Stimulated activated memory B cell treated with anti-CD40 and anti-IgM and Interleukin-4, amounts not matched to agents 10 μg/mL and 1 μg/mL and 100 μg/mL, for 72 hours (primary cell): ENCODE data around the gene AFDN.

Experiments used
- ATAC-seq: fragments of 150-1000 bp; cut with Tn5 transposase; 2 replicates; pipeline ENCODE4 v1.10.0; 2021
- H3K27ac Mint-ChIP-seq: one replicate; pipeline ENCODE4 v1.8.0; 2022; ENCODE audit warnings: mild to moderate bottlenecking, mixed read lengths
- H3K27me3 Mint-ChIP-seq: one replicate; pipeline ENCODE4 v1.8.0; 2022; ENCODE audit warnings: mixed read lengths
- H3K36me3 Mint-ChIP-seq: one replicate; pipeline ENCODE4 v1.8.0; 2022; ENCODE audit warnings: mixed read lengths
- H3K4me1 Mint-ChIP-seq: one replicate; pipeline ENCODE4 v1.8.0; 2022; ENCODE audit warnings: mixed read lengths
- H3K4me3 Mint-ChIP-seq: one replicate; pipeline ENCODE4 v1.8.0; 2022; ENCODE audit warnings: mild to moderate bottlenecking, moderate library complexity, mixed read lengths
- H3K9me3 Mint-ChIP-seq: one replicate; pipeline ENCODE4 v1.8.0; 2022; ENCODE audit warnings: mixed read lengths

Gene AFDN

DNA sequence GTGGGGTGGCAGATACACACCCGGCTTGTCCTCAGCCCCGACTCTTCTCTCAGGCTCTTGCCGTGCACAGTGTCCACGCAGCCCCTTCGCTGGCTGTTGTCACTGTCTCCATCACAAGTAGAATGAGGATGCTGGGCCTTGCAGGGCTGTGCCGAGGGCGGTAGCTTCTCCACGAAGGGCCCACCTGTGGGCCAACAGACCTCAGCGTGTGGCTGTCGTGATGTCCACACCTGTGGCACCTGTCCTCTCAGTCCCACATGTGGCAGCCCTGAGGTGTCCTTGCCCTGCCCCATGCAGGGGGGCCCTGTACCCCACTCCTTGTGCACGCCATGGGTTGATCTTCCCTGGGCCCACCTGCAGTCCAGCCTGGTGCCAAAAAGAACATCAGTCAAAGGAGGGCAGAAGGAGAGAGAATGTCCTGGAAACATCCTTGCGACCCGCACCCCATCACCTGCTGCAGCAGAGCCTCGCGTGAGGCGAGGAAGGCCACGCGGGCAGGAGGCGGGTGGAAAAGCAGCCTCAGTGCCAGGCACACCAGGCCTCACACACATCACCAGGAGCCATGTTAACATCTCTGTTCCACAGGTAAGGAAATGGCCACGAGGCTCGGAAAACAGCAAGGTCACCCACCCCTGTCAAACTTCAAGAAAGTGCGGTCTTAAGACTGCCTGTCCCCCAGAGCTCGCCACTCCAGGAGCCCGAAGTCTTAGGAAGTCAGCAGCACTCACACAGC lies 22.3 kb upstream of the AFDN start:
- Mint-ChIP-seq H3K27ac (no peak overlapping the region), H3K4me1 (no peaks in the 10 kb centered on the region), H3K36me3 (no peaks in the 10 kb centered on the region), H3K27me3 (peaks cover 48% of the 10 kb centered on the region), H3K4me3 (no peak overlapping the region), H3K9me3 (no peaks in the 10 kb centered on the region)
- ATAC-seq = no peak

DNA sequence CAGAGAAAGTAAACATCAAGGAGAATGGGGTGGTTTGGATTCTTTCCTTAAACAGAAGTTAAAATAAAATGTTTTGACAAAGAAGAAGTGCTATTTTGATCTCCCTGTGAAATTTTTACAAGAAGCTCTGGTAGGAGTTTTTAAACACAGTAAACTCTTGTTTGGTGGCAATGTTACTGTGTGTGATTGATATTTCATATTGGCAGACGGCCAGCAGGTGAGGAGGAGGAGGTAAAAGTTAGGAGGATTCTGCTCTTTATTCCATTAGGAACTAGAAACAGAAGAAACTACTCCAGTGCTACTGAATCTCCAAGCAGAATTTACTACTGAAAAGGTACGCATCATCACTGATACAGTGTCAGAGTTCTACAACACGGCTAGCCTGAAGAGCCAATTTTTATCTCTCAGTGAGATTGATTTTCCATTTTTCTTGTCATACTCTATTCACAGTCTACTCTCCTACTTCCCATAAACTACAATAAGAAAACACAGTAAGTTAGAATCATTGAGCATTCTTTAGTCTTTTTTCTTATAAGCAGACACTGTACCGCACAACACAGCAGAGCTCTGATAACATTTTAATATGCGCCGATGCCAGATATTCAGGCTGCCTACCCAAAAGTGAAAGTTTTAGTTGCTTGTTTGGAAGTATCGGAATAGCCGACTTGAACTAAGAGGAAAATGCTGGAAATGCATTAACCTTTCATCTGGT lies 21.2 kb upstream of the AFDN start:
- Mint-ChIP-seq H3K4me3 (no peak overlapping the region), H3K27me3 (peaks cover 42% of the 10 kb centered on the region), H3K9me3 (no peaks in the 10 kb centered on the region)

DNA sequence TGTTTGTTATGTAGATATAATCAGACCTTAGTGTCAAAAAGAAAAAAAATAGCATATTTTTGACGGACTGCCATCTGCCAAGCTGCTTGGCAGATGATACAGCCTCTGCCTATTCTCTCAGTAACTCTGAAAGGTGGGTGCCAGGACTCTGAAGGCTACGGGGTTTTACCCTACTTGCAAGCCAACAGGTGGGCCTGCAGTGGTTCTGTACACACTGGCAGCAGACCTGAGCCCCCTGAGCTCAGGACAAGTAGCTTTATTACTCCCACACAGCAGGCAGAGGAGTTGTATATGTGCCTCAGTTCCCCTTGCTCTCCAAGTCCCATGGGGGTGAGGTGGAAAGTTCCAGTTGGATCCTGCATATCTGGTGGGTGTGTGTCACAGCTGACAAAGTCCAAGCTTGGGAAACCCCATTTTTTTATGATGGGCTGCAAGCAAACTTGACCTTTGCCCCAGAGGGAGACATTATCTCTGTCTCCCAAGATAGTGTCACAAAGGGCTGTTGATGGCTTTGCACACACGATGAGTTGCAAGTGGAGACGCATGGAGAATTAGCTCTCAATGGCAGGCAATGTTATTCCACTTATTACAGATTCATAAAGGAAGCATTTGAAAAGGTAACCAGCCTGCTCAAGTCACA lies 20.5 kb upstream of the AFDN start:
- no peaks in the 10 kb centered on the region for H3K36me3 Mint-ChIP-seq

More for the DNA sequence above, 21.2 kb upstream of the AFDN start:
- H3K27ac Mint-ChIP-seq = no peak overlapping the region
- ATAC-seq = no peak
- no peaks in the 10 kb centered on the region for H3K4me1 Mint-ChIP-seq
- H3K36me3 Mint-ChIP-seq = no peaks in the 10 kb centered on the region

DNA sequence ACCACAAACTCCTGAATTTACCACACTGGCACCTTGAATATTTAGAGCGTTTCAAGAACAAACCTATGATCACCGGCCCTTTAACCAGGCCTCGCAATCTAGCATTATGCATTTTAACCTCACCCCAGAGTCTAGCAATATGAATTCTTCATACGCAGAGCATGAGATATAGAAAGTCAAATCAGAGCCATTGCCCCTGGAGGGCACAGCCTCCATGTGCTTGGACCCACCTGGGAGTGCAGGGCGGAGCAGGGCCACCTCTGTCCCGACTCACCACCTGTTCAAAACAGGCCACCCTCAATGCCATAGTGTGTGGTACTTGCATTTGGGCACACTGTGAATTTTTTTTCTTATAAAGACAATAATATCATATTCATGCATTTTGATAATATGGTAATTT lies 19.5 kb upstream of the AFDN start:
- Mint-ChIP-seq H3K4me3 (no peak overlapping the region), H3K27ac (no peak overlapping the region)

More for the DNA sequence above, 20.5 kb upstream of the AFDN start:
- Mint-ChIP-seq H3K27ac (no peak overlapping the region), H3K27me3 (peaks cover 39% of the 10 kb centered on the region), H3K9me3 (no peaks in the 10 kb centered on the region), H3K4me1 (no peaks in the 10 kb centered on the region), H3K4me3 (no peak overlapping the region)
- no peak for ATAC-seq

DNA sequence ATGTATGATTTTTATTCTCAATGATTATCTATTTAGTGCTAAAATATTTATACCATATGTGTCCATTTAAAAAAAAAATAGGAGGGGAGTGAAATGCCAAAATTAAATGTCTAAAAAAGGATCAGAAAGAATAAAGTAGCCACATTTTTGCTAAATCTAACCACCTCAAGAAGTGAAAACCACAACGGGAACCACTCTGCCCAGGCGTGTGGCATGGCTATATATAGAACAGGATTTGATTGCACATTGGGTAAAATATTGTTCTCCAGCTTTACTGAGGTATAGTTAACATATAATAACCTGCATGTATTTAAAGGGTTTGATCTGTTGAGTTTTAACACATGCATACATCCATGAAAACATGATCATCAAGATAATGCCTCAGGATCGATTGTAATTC lies 19.0 kb upstream of the AFDN start:
- Mint-ChIP-seq H3K4me1 (no peaks in the 10 kb centered on the region), H3K9me3 (no peaks in the 10 kb centered on the region), H3K27me3 (peaks cover 24% of the 10 kb centered on the region), H3K27ac (no peak overlapping the region), H3K4me3 (no peak overlapping the region), H3K36me3 (no peaks in the 10 kb centered on the region)
- ATAC-seq = no peak

More for the DNA sequence above, 19.5 kb upstream of the AFDN start:
- no peaks in the 10 kb centered on the region for H3K9me3 Mint-ChIP-seq
- no peaks in the 10 kb centered on the region for H3K4me1 Mint-ChIP-seq
- peaks cover 29% of the 10 kb centered on the region for H3K27me3 Mint-ChIP-seq
- no peak for ATAC-seq
- no peaks in the 10 kb centered on the region for H3K36me3 Mint-ChIP-seq

DNA sequence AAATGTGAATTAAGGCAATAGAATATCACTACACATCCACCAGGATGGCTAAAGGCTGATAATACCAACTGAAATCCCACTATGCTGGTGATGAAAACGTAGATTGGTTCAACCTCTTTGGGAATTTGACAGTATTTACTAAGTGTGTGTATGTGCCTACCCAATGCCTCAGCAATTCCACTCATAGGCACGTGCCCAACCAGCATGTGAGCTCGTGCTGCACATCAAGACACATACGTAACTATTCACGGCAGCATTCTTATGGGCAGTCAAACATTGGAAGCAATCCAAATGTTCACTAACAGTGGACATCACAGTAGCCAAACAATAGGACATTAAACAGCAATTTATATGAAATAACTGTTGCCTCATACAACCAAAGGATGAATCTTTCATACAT lies 15.7 kb upstream of the AFDN start:
- Mint-ChIP-seq H3K4me3 (no peak overlapping the region), H3K4me1 (no peaks in the 10 kb centered on the region)
- ATAC-seq = no peak

DNA sequence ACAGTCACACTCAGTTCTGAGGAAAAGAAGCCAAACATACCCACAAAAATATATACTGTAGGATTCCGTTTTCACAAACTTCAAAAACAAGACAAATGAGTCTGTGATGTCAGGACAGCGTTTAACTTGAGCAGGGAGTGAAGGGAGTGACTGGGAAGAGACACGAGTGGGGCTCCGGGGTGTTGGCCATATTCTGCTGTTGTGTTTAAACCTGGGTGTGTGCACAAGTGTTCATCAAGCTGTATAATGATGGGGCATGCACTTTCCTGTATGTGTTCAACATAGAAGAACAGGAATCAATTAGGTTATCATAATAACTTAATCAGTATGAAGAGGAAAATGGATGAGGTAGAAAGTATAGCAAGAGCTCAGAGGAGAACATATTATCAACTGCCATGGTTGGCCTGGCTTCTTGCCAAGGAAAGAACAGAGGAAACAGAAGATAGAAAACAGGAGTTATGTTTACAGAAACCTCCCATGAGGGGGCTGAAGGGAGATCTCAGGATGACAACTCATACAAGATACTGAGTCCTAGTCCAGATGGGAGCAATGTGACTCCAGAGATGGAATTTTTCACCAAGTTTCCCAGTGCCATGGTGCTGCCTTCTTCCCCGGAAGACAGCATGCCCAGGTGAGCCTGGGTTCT lies 15.1 kb upstream of the AFDN start:
- Mint-ChIP-seq H3K4me1 (no peaks in the 10 kb centered on the region), H3K36me3 (no peaks in the 10 kb centered on the region), H3K27ac (no peak overlapping the region), H3K9me3 (no peaks in the 10 kb centered on the region), H3K27me3 (peaks cover 9% of the 10 kb centered on the region), H3K4me3 (no peak overlapping the region)
- no peak for ATAC-seq

More for the DNA sequence above, 15.7 kb upstream of the AFDN start:
- H3K9me3 Mint-ChIP-seq = no peaks in the 10 kb centered on the region
- no peak overlapping the region for H3K27ac Mint-ChIP-seq
- H3K36me3 Mint-ChIP-seq = no peaks in the 10 kb centered on the region
- H3K27me3 Mint-ChIP-seq = peaks cover 6% of the 10 kb centered on the region

DNA sequence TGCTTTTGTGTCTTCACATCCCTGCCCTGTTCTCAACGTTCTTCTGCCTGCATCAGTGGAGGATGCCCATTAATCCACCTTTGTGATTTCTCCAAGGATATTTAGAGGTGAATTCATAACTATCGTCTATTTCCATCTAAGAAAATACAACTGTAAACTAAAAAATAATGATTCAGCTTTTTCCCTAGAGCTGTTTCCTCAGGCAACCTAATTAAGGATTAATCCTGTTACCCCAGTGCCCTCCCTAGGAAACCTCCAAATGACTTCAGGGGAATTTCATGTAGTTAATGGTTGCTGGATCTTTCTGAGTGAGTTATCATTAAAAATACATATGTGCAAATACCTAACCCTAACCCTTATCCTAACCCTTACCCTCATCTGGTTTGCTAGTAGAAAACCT lies 14.6 kb upstream of the AFDN start:
- Mint-ChIP-seq H3K36me3 (no peaks in the 10 kb centered on the region), H3K27ac (no peak overlapping the region), H3K9me3 (no peaks in the 10 kb centered on the region), H3K4me3 (no peak overlapping the region), H3K27me3 (peaks cover 9% of the 10 kb centered on the region), H3K4me1 (no peaks in the 10 kb centered on the region)
- ATAC-seq = no peak

DNA sequence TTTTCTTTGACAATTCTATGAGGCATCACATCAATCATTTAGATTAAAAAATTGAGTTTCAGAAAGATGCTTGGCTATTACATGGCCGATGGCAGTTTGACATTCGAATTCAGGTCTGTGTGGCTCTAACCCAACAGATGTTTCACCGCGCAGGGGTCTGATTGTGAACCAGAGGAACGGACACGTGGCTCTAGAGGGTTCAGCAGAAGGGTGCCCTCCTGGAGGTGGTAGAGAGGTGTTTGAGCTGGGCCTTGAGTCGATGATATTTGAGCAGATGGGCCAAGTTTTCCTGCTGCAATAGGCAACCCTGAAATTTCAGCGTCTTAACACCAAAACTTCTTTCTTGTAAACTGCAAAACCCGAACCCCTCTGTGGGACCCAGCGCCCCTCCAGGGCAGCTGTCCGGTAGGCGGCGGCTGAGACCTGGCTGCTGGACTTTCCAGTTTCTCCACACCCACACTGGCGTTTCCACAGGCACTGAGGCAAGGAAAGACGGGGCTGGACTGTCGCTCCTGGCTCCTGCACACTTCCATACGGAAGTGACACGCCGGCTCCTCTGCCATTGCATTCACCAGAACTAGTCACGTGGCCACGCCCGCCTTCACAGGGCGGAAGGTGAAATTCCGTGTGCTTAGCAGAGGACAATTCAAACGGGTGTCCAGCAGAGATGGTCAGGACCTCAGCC lies 11.3 kb upstream of the AFDN start:
- Mint-ChIP-seq H3K9me3 (no peaks in the 10 kb centered on the region), H3K4me3 (peak overlapping the region; percentile 1), H3K4me1 (no peaks in the 10 kb centered on the region), H3K36me3 (no peaks in the 10 kb centered on the region), H3K27me3 (peaks cover 35% of the 10 kb centered on the region), H3K27ac (no peak overlapping the region)
- no peak for ATAC-seq

DNA sequence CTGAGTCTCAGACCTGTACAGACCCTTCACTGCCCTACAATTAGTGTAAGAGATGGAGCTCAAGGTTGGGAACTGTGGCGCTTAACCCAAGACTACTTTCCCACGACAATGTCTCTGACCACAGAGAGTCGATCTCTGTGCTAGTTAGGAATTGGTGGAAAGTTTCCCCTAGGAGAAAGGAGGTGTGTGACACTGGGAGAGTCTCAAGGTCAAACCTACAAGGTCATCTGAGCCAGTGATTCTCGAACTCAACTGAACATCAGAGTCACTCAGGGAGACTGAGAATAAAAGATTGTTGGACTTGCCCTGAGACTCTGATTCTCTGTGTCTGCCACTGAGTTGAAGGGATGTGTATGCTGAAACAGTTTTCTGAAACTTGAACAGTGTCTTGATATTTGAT lies 9.7 kb upstream of the AFDN start:
- Mint-ChIP-seq H3K27ac (no peak overlapping the region), H3K4me3 (no peak overlapping the region), H3K36me3 (no peaks in the 10 kb centered on the region), H3K4me1 (no peaks in the 10 kb centered on the region), H3K27me3 (peaks cover 35% of the 10 kb centered on the region), H3K9me3 (no peaks in the 10 kb centered on the region)
- no peak for ATAC-seq

DNA sequence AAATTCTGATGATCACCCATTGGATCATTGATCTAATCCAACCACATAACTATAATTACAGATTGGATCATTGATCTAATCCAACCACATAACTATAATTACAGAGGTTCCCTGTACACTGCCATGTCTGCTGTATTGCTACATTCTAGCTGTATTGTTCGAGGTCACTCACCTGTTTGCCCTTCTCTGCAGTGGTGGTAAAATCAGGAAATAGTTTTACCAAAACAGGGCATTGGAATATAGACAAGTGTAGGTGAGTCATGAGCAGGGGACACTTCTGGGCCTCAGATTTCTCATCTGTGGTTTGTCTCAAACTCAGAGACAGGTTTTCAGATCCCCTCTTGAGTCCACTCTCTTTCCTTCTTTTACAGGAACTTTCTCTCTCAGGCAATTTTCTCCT lies 9.0 kb upstream of the AFDN start:
- H3K36me3 Mint-ChIP-seq = no peaks in the 10 kb centered on the region
- ATAC-seq = no peak
- no peaks in the 10 kb centered on the region for H3K9me3 Mint-ChIP-seq
- H3K27me3 Mint-ChIP-seq = peaks cover 35% of the 10 kb centered on the region
- H3K4me1 Mint-ChIP-seq = no peaks in the 10 kb centered on the region
- no peak overlapping the region for H3K27ac Mint-ChIP-seq
- H3K4me3 Mint-ChIP-seq = no peak overlapping the region

DNA sequence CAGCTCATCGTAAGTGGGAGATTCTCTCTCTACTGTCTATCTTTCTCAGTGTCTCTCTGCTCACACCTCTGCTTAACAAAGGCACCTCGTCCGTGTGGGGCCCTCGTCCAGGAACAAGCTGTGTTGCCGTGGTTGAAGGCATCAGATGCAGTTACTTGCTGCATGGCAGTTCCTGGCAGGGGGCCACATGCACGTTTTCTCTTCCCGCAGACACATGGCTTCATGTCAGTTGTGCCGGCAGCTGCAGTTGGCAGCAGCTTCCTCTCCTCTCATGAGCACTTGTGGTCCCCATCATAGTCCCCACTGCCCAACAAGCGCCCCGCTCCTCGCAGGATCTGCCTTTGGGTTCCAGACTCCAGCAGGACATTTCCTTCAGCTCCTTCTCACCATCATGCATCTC lies 7.1 kb upstream of the AFDN start:
- H3K27me3 Mint-ChIP-seq = peaks cover 35% of the 10 kb centered on the region
- no peak overlapping the region for H3K27ac Mint-ChIP-seq
- no peaks in the 10 kb centered on the region for H3K9me3 Mint-ChIP-seq
- H3K4me1 Mint-ChIP-seq = no peaks in the 10 kb centered on the region
- ATAC-seq = no peak
- no peak overlapping the region for H3K4me3 Mint-ChIP-seq
- H3K36me3 Mint-ChIP-seq = no peaks in the 10 kb centered on the region

DNA sequence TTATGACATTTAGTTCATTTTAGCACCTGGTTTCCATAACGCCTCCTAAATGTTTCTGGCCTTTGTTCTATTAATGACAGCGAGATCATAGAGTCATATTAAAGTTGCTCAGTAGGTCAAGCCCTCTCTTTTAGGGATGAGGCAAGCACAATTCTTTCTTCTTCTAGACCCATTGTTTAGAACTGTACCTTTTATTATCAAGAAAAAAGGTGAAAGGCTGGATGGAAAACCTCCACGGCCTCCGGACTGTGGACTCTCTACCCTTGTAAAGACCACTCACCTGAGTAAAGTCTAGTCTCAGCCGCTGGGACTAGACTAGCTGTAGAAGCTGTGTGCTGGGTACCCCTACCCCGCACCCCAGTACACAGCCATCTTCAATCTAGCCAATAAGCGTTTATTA lies 6.0 kb upstream of the AFDN start:
- ATAC-seq = no peak
- no peaks in the 10 kb centered on the region for H3K36me3 Mint-ChIP-seq
- H3K4me1 Mint-ChIP-seq = peaks cover 5% of the 10 kb centered on the region
- H3K9me3 Mint-ChIP-seq = no peaks in the 10 kb centered on the region
- no peak overlapping the region for H3K27ac Mint-ChIP-seq
- no peak overlapping the region for H3K4me3 Mint-ChIP-seq
- H3K27me3 Mint-ChIP-seq = peaks cover 37% of the 10 kb centered on the region

DNA sequence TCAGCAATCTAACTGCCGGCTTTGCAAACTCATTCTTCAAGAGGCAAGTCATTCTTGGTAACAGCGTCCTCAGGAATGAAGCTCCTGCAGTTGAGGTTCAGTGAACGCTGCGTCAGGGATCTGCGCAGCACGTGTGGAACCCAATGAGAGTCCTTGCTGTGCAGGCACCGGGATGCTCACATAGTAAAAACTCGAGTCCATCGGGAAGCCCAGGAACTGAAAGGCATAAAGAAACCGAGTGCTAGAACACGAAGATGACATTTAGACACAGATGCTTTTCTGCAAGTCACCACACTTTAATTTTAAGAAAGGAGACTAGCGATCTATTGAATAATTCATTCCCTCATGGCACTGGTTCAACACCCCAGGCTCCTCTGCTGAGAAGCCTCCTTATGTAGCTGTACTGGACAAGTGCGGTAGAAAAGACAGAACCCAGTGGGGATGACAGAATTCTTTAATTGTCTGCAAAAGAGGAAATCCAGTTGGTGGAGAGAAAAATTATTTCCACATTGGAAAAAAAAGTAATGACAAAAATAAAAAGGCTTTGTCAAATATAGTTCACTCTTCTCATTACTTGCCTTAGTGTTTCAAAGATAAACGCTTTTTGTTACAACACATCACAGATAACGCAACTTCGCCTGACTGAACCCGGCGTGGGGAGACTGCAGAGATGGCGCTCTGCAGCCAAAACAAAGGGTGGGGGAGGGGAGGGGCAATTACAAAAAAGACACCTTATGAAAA lies 1.9 kb upstream of the AFDN start:
- no peaks in the 10 kb centered on the region for H3K9me3 Mint-ChIP-seq
- peaks cover 20% of the 10 kb centered on the region for H3K27me3 Mint-ChIP-seq
- H3K4me1 Mint-ChIP-seq = peaks cover 26% of the 10 kb centered on the region
- H3K27ac Mint-ChIP-seq = no peak overlapping the region
- ATAC-seq = no peak
- no peaks in the 10 kb centered on the region for H3K36me3 Mint-ChIP-seq
- H3K4me3 Mint-ChIP-seq = no peak overlapping the region
